NOMO-1 treated with dmso at 0.1 percent for 144 hours (cell line): ENCODE measurements around the gene EMILIN1.

Experiments used
- DNase-seq: peaks from one replicate; lab custom pipeline; 2025; ENCODE audit not compliant: unreplicated experiment; lab: John Stamatoyannopoulos, UW

The EMILIN1 gene

DNA sequence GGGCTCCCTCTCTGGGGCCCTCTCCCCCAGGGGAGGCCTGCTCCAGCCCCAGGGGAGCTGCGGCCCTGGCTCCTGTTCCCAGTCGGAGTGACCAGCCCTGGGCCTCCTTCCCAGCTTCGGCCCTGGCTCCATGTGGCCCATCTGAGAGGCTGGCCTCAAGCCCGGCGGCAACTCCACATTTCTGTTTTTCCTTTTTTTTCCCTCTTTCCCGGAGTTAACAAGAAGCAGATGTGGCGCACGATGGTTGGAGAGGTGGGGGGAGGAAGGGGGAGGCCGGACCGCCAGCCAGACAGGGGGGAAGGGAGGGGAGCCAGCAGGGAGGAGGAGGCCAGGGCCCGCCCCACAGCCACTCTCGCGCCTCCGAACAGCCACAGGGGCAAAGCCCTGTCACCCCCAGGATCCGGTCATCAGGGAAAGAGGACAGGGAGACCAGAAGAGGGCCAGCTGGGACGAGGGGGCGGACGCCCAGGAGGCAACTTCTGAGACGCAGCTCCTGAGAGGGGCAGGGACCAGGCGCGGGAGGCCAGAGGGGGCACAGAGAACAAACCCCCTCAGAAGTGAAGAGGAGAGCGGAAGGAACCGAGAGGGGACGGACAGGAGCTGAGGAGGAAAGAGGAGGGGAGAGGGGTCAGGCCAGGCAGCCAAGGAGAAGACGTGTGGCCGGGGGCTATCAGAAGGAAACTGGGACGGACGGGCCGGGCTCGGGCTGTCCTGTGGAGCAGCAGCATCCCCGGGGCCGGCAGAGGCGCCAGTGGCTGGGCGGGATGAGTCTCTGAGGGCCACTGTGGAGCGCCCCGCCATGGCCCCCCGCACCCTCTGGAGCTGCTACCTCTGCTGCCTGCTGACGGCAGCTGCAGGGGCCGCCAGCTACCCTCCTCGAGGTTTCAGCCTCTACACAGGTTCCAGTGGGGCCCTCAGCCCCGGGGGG lies at the start of gene EMILIN1:
Gene EMILIN1 (plus strand): TSS at position 349 of the 928 bp plus-strand sequence. CDS start 451 bp downstream, at position 800.
- DNase-seq, result no peak

DNA sequence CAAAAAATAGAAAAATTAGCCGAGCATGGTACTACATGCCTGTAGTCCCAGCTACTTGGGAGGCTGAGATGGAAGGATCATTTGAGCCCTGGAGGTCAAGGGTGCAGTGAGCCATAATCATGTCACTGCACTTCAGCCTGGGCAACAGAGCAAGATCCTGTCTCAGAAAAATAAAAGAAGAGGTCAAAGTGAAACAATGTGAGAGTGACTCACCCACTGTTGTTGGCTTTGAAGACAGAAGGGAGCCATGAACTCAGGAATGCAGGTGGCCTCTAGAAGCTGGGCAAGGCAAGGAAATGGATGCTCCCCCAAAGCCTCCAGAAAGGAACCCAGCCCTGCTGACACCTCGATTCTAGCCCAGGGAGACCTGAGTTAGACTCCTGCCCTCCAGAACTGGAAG lies 49.4 kb upstream of the EMILIN1 start:
- DNase-seq, result no peak

DNA sequence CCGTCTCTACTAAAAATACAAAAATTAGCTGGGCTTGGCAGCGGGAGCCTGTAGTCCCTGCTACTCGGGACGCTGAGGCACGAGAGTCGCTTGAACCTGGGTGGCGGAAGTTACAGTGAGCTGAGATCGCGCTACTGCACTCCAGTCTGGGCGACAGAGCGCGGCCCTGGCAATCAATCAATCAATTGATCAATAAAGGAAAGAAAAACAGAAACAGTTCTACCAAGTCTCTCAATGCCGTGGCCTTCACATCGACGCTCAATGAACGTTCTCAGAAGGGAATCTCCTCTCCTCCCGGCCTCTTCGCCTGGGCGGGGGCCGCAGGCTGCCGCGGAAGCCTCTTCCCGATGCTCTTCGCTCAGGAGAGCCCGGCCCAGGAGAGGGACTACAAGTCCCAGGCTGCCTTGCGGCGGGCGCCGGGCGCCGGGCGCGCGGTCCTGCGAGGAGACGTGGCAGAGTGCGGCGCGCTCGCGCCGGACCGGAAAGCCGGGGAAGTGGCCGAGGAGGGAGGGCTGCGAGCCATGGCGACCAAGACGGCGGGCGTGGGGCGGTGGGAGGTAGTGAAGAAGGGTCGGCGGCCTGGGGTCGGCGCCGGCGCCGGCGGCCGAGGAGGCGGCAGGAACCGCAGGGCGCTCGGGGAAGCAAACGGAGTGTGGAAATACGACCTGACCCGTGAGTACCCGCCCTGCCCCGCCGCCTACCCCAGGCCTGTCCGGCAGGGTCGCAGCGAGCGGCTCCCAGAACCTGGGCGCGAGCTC lies 45.7 kb upstream of the EMILIN1 start, which contains the start of gene TMEM214:
Gene TMEM214 (plus strand): TSS at position 471 of the 758 bp plus-strand sequence. CDS start 51 bp downstream, at position 522.
- peak; percentile 76 for DNase-seq

DNA sequence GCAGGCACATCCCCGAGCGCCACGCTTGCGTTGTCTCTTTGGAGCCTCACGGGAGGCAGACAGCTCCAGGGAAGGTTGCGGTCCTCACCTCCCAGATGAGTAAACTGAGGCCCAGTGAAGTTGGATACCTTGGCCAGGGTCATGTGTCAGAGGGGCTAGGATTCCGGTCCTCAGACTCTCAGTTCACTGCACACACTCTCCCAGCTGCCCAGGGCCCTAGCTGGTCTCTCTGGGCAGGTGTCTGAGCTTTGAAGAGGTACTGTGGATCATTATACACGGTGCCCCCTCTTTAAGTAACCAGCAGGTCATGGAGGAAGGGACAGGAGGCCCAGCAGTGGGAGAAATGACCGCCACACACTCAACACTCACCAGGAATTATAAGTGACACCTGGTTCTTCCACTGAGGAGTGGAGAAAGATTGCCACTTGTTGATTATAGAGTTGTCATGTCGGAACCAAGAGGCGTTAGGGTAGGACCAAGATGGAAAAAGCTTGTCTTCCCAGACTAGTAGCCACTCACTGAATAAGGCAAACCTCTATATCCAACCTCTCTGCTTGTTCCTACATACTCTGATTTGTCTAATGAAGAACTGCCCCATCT lies 45.1 kb upstream of the EMILIN1 start:
- no peak for DNase-seq

DNA sequence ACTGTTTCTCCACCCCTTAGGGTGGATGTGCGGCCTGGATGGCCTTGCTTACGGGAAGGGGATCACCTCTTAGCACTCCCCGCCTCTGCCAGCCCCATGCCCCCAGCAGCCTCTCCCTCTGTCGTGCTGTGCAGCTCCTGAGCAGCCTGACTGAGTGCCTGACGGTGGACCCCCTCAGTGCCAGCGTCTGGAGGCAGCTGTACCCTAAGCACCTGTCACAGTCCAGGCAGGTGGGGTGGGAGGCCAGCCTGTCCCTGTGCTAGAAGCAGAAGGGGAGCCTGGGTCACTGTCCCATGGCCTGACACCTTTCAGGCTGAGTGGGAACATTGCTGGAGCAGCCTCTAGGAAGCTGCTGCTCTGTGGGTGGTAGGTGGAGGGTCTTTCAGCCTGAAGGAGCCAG lies 40.4 kb upstream of the EMILIN1 start:
- DNase-seq, result no peak

DNA sequence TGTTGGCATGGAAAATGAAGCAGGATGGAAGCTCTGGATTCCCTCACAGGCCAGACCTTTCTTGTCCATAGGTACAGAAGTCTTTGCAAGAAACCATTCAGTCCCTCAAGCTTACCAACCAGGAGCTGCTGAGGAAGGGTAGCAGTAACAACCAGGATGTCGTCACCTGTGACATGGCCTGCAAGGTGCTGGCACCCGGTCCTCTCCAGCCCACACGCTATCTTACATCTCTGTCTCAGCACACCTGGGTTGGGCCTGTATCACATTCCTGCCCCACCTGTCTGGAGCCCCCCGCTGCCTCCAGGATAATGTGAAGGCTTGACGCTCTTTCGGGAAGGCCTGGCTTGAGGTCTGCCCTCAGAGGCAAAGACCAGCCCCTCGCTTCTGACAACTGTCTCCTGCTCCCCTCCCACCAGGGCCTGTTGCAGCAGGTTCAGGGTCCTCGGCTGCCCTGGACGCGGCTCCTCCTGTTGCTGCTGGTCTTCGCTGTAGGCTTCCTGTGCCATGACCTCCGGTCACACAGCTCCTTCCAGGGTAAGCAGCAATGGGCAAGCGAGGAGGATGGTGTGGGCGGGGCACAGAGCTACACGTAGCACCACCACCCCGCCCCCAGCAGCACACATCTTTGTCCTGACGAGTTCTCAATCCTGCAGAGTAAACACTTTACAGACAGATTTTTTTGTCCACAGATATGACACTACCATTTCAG lies 39.6 kb upstream of the EMILIN1 start:
- DNase-seq, result no peak

DNA sequence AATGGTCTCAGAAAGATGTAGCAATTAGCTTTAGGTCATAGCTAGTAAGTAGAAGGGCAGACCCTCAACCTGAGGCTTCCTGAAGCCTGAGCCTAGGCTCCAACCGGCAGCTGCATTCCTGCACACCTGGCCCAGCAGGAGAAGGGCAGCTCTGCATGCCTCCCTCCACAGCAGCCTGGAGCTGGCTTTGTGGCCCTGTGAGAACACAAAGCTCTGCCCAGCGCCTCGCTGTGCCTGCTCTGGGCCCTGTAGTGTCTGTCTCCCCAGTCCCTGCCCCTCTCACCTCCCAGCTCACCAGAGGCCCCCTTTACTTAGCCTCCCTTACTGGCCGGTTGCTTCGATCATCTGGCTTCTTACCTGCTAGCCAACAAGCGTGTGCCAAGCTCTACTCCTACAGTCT lies 39.0 kb upstream of the EMILIN1 start:
- no peak for DNase-seq

DNA sequence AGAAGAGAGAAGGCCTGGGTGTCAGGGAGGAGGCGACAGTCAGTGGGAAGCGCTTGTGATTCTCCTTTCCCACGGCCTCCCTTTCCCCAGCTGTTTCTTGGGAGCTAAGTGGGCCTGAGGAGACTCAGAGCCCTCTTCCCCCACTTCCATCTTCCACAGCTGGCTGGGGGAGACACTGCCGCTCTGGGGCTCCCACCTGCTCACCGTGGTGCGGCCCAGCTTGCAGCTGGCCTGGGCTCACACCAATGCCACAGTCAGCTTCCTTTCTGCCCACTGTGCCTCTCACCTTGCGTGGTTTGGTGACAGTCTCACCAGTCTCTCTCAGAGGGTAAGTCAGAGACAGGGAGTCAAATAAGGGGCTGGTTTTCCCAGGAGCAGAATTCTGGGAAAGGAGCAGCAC lies 38.5 kb upstream of the EMILIN1 start:
- no peak for DNase-seq

DNA sequence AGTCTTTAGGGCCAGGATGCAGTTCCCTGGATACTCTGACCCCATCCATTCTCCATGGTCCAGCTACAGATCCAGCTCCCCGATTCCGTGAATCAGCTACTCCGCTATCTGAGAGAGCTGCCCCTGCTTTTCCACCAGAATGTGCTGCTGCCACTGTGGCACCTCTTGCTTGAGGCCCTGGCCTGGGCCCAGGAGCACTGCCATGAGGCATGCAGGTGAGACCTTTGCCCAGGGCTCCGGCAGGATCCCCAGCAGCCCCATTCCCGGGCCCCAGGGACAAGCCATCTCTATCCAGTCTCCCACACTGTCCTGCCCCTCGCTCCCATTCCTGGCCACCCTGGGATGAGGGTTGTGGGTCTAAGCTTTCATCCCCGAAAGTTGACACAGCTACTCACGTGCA lies 38.1 kb upstream of the EMILIN1 start:
- no peak for DNase-seq

DNA sequence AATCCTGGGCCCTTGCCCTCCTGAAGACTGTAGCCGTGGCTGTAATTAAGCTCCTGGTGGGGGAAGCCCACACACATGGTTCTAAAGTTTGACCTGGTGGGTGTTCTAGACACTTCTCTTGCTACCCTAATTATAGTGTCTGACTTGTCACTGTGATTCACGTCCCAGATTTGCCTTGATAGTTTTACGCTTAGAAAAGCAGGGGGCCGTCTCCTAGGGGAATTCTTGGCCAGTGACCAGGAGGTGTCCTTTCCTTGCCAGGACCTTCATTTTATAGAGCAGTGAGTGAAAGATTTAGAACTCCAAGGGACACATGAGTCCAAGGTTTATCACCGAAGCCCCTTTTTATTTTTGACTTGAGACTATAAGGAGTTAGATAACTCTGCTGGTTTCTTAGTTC lies 36.7 kb upstream of the EMILIN1 start:
- no peak for DNase-seq

DNA sequence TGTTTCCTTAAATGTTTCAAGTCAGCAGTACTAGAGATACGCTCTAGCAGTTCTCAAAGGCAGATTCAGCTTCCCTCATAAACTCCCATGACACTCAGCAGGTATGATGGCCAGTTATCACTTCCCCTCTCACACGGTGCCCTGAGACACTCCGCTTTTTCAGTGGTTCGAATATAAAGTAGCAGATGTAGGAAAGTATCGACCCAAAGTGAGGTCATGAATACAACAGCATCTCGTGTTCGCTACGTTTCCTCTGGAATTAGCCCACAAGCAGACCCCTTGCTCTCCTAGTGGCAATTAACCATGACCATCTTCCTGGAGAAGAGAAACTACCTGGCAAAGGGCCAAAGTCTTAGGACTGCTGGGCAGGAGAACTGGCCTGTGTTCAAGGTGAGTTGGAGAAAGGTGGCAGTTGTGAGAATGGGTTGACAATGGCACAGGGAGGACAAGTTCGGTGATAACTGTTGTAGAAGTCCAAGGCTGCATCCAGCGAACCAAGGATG lies 36.2 kb upstream of the EMILIN1 start:
- no peak for DNase-seq

DNA sequence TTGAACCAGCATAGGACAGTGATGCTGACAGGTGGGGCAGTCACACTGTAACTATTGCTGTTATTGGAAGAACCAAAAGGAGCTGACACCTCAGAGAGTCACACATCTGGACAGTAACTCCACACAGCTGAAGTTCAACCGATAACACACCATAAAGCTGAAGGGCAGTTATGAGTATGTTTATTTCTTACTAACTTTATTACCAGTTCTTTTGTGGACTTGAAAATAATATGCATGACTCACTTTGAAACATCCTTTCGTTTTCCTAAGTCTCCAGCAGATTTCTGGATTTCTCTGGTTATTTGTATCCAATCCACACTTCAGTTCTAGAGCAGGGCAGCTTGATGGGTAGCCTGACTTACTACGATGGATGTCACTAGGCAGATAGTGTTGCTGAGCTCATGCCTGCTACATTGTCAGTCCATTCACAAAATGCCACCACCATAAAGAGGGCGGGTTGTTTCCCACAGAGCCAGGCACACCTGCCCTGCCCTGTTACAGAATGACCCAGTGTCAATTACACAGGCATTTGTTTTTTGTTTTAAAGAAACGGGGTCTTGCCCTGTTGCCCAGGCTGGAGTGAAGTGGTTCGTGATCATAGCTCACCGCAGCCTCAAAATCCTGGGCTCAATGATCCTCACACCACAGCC lies 35.3 kb upstream of the EMILIN1 start:
- no peak for DNase-seq

DNA sequence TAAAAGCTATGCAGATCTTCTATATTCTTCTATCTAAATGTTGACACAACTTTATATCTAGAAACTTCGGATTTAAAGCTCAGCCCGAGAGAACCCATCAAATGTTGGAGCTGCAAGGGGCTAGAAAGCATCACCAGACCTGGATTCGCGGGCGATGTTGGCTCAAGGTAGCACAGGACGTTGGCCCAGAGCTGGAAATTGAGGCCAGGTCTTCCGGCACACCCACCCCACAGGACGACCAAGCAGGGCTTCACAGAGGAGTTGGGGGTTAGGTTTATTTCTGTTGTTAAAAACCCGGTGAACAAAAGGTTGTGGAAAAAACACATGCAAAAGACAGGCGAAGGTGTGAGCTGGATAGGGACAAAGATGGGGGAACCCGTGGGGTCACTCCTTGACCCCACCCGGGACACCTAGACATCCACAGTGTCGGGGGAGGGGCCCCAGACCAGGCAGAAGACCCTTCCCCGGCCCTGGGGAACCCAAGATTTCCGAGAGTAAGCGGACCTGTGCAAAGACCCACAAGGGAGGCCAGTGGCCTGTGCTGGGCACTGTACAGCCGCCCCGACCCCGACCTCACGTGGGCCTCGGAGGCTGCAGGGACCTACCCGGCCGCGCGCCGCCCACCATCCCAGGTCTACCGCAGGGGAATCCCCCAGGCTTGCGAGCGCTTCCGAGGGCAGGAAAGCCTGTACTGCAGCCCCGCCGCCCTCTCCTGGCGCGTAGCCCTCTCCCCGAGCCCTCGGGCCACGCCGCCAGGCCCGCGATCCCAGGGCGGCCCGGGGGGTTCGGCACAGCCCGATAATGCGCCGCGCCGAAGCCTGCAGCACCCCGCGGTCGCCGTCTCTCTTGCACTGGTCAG lies 28.8 kb upstream of the EMILIN1 start:
- peak; percentile 14 for DNase-seq

DNA sequence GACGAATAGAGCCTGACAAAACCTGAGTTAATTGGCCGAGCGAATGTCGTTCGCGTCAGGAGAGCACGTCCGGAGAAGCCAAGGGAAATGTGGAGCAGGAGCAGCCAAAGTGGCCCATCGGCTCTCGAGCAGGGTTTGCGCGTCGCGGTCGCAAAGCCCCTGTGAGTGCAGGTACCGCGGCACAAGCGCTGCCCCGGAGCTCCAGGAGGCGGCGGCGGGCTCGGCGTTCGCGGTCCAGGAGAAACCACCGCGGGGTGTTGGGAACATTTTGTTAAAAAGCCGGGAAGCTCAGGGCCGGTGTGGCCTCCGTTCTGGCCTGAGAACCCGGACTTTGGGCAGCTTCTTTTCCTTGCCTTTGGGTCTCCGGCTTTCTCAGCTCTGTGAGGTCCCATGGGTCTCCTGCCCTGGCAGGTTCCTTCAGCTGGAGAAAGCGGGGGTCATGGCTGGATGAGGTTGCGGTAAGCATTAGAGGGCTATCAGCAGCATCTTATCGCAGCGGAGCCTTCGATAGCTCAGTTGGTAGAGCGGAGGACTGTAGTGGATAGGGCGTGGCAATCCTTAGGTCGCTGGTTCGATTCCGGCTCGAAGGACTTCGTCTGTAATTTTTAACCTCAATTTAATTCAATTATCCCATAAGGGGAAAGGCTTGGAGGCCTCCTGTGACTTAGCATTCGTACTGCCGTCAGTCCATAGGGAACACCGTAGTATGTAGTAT lies 28.0 kb upstream of the EMILIN1 start:
- peak; percentile 85 for DNase-seq

DNA sequence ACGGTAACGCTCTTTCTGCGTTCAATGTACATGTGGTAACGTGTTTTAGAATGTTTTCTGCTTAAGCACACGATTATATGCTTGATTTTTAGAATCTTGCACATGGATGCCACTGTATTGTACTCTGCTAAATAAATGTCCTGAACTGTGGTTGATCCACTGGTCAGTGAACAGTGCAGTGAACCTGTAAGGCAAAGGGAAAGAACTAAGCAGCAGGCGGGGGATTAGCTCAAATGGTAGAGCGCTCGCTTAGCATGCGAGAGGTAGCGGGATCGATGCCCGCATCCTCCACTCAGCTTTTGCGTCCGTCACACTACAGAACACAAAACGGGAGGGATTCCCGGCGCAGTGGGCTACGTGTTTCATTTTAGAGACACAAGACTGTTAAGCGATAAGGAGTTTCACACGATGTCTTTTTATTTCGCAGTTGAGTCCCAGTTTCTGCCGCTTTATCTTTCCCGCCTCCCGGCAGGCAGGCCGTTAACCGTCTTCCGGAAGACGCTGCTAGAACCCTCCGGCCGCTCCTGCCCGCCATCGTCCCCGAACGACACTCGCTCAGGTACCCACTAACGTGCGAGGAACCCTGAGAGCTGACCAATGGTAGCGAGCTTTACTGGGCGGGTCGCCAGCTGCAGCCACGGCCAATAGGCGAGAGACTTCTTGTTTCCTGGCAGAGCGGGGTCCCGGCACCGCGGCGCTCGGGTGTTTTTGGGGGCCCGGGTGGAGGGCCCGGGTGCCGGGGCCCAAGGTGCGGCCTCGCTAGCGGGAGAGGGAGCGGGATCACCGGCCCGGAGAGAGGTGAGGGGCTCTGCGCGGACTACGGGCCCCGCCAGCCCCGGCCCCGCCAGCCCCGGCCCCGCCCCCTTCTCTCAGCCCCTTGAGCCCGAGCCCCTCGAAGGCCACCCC lies 27.2 kb upstream of the EMILIN1 start, which contains the start of gene AGBL5:
Gene AGBL5 (plus strand): TSS at position 673 of the 906 bp plus-strand sequence. CDS start 1,291 bp downstream, outside the sequence.
- peak; percentile 90 for DNase-seq

DNA sequence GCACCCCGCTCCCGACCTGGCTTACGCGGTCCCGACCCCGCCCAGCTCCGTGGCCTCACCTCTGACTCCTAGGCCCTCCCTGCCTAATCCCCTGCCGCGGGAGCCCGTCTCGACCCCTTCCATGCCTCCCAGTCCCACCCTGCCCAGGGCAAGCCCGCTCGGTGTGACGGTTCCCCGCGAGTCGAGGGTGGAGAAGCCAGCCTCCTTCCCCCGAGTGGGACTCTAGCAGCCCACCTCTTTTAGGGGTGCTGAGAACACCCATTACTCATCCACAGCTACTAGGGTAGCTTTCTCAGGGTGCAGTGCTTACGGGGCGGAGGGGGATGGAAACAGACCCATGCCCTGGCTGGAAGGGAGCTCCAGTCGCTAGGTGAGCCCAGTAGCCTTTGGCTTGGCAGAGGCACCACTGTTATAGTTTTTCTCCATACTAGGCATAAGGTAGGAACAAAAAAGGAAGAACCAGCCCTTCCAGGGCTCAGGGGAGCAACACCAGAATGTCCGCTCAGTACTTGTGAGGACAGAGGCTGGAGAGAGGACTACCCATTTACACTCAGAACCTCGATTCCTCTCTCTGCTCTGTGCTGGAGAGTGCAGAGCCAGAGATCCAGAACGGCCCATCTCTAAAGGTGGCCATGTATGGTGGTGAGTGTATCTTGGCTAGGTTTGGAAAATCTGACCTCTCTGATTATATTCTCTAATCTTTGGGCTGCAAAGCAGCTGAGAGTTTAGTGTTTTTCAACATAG lies 26.3 kb upstream of the EMILIN1 start:
- no peak for DNase-seq

DNA sequence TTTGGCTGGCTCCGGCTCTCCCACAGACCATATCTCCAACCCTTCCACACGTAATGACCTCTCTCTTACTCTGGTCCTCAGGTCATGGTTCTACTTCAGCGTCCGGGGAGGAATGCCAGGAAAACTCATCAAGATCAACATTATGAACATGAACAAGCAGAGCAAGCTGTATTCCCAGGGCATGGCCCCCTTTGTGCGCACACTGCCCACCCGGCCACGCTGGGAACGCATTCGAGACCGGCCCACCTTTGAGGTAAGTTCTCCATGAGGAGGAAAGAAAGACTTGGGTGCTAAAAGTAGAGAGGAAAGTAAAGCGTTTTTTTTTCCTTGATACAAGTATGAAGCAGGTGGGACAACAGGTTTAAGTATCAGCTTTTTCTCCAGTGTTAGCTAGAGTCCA lies 25.1 kb upstream of the EMILIN1 start:
- no peak for DNase-seq
